ENCODE data around the gene MAMDC4. TPM values are rescaled to one million over a fixed set of nuclear protein-coding genes. Genes with fewer than 3 reads are reported as not detected.

MAMDC4 gene
- total and polyA plus RNA-seq, 2 of the 8 experiments (the other 6 are each of a cell fraction or from before 2014, with no cell fraction given): 3.1 to 4.5 TPM

- H3K4me3 ChIP-seq (ENCODE audit: extremely low read depth in 1 of 4, insufficient read depth in 2 of 4, low read depth in 3 of 4, low read length in 4 of 4): no peak overlapping the region
- peaks cover 15 to 16% of the 10 kb centered on the region in 2 experiments for H4K20me1 ChIP-seq (replicated peaks in 1 of 2; ENCODE audit: control insufficient read depth in 1 of 2, insufficient read depth in 2 of 2, low read length in 2 of 2)
- H2BK5ac ChIP-seq (ENCODE audit: low read depth, low read length): peak overlapping the region; percentile 66; the same call in 1 of the 2 replicates
- H2BK12ac ChIP-seq (ENCODE audit: low read depth, low read length): no peak overlapping the region
- H3K9me3 ChIP-seq (ENCODE audit: insufficient read depth in 2 of 2, low read depth in 1 of 2, low read length in 1 of 2): no peaks in the 10 kb centered on the region
- 97% methylated on average over 29 of the region's 42 CpGs; no CpG with 5 or more reads in 1 of the 2 experiments for WGBS, 2 experiments (ENCODE audit: extremely low coverage in 1 of 2, insufficient coverage in 1 of 2, insufficient read length in 1 of 2, insufficient replicate concordance in 2 of 2, low coverage in 1 of 2, low lambda C conversion rate in 2 of 2, missing lambda C conversion rate in 1 of 2)
- peaks cover 5% of the 10 kb centered on the region; the same call in 1 of the 2 replicates for H3K23me2 ChIP-seq (ENCODE audit: low read depth, low read length)
- H3K36me3 ChIP-seq (ENCODE audit: control insufficient read depth in 2 of 4, insufficient read depth in 4 of 4, low read length in 3 of 4): peaks cover 0 to 14% (median 0%) of the 10 kb centered on the region in 4 experiments; a peak in 2 of 8 replicates
- CTCF ChIA-PET (ENCODE audit: partially characterized antibody): interaction anchor here (0.8 to 1.3 kb wide), 3 partner anchors 21 to 139 kb away, joined by 3 to 4 read pairs (median 3); partner anchors contain the start of gene AJM1
- no peak overlapping the region for H2AK5ac ChIP-seq (ENCODE audit: low read depth, low read length)
- H3K23ac ChIP-seq (ENCODE audit: insufficient read length): no peak overlapping the region
- H3K4me1 ChIP-seq (replicated peaks in 1 of 4; ENCODE audit: control insufficient read depth in 3 of 4, insufficient read depth in 4 of 4, low read length in 3 of 4): peaks cover 0 to 6% (median 2%) of the 10 kb centered on the region in 4 experiments; a peak in 4 of 7 replicates
- H3K14ac ChIP-seq (ENCODE audit: insufficient read length): no peak overlapping the region
- no peak overlapping the region for H2BK15ac ChIP-seq (ENCODE audit: low read length)
- H3K79me2 ChIP-seq (ENCODE audit: control insufficient read depth in 1 of 2, insufficient read depth in 2 of 2, low read length in 2 of 2): peaks cover 17 to 75% of the 10 kb centered on the region in 2 experiments; a peak in 3 of 4 replicates
- no peak overlapping the region for H3K56ac ChIP-seq (replicated peaks; ENCODE audit: insufficient read length, low read depth, low read length)
- H3K4ac ChIP-seq (replicated peaks; ENCODE audit: insufficient read length, low read depth, low read length): no peak overlapping the region
- no peak overlapping the region for H2AFZ ChIP-seq (ENCODE audit: low read length)
- no peak overlapping the region for H2BK20ac ChIP-seq (ENCODE audit: low read length)
- H3K27ac ChIP-seq (ENCODE audit: low read depth, low read length): no peak overlapping the region
- DNase-seq (ENCODE audit: low read depth in 1 of 2, low spot score in 2 of 2) (no peak), FAIRE-seq (no peak)
- no peak overlapping the region for H3K4me2 ChIP-seq (ENCODE audit: insufficient read depth in 1 of 2, low read depth in 2 of 2, low read length in 2 of 2)
- H4K91ac ChIP-seq (replicated peaks; ENCODE audit: insufficient read length, low read length): no peak overlapping the region
- POLR2A ChIA-PET (ENCODE audit: partially characterized antibody): interaction anchor here (0.7 kb wide), 1 partner anchor 8 kb away, joined by 3 read pairs; no protein-coding TSS in a partner anchor
- H2BK120ac ChIP-seq (replicated peaks; ENCODE audit: low read depth, low read length): no peak overlapping the region
- H3K18ac ChIP-seq (ENCODE audit: extremely low read depth, low read length): no peak overlapping the region
- H3K27me3 ChIP-seq (replicated peaks in 1 of 4; ENCODE audit: control insufficient read depth in 3 of 4, extremely low read depth in 1 of 4, insufficient read depth in 3 of 4, low read length in 3 of 4): no peaks in the 10 kb centered on the region
- H4K8ac ChIP-seq (ENCODE audit: extremely low read depth, insufficient read depth, low read length): no peak overlapping the region; the same call in 1 of the 2 replicates
- H4K5ac ChIP-seq (ENCODE audit: insufficient read length, low read depth, low read length): no peak overlapping the region
- H3K9ac ChIP-seq (replicated peaks in 1 of 4; ENCODE audit: extremely low read depth in 1 of 4, low read depth in 3 of 4, low read length in 3 of 4): no peak overlapping the region
- peaks cover 13% of the 10 kb centered on the region for H3K79me1 ChIP-seq (ENCODE audit: low read depth, low read length)
- TF ChIP-seq SUZ12 (IDR thresholded peaks at IDR 0.05; ENCODE audit: low read length): no peak
Observed at GRCh38 chr9:136889858-136890257, 37.7 kb downstream of the MAMDC4 start.

Measured in H1 (cell line).